Epithelial cell of proximal tubule (primary cell): ENCODE measurements around the gene ILRUN. TPM values are rescaled to one million over a fixed set of nuclear protein-coding genes. Genes with fewer than 3 reads are reported as not detected.
"Not testable (repeated sequence)": the region's sequence is repeated elsewhere in the genome, so short reads cannot be mapped to it uniquely, and the experiment has no call there.

Experiments used
- DNase-seq: peaks from one replicate; pipeline ENCODE4 v3.0.0-alpha.2; 2011; ENCODE audit warnings: low read depth
- H3K4me3 ChIP-seq: 2 replicates; pipeline ENCODE4 v1.5.1; 2011; ENCODE audit warnings: low read depth, mild to moderate bottlenecking, low read length
- total RNA-seq: library from RNA; depleted of rRNA; stranded (reverse); fragments of >200 nt; gene quantifications from 2 replicates; pipeline ENCODE4 v1.2.3, GENCODE V29; 2015
- TF ChIP-seq, protein P1 (sequence below): conservative IDR thresholded peaks from 2 replicates; pipeline ENCODE4 v1.5.1; 2012; ENCODE audit warnings: low read depth, mild to moderate bottlenecking, low read length

ILRUN gene
- total RNA-seq, 1 donor from 2014 or later: 22.0 TPM

DNA sequence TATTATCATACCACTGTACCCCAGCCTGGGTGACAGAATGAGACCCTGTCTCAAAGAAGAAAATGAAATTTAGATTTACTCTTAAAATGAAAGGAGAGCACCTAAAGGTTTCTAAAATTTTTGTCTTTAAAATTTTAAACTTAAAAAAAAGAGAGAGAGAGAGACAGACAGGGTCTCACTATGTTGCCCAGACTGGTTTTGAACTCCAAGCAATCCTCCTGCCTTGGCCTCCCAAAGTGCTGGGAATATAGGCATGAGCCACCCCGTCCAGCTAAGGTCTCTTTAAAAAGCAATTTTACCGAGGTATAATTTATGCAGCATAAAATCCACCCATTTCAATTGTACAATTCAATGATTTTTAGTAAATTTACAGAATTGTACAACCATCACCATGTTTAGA is 33.2 kb downstream of the ILRUN start:
- H3K4me3 ChIP-seq: no peak overlapping the region
- TF ChIP-seq, protein P1, sequence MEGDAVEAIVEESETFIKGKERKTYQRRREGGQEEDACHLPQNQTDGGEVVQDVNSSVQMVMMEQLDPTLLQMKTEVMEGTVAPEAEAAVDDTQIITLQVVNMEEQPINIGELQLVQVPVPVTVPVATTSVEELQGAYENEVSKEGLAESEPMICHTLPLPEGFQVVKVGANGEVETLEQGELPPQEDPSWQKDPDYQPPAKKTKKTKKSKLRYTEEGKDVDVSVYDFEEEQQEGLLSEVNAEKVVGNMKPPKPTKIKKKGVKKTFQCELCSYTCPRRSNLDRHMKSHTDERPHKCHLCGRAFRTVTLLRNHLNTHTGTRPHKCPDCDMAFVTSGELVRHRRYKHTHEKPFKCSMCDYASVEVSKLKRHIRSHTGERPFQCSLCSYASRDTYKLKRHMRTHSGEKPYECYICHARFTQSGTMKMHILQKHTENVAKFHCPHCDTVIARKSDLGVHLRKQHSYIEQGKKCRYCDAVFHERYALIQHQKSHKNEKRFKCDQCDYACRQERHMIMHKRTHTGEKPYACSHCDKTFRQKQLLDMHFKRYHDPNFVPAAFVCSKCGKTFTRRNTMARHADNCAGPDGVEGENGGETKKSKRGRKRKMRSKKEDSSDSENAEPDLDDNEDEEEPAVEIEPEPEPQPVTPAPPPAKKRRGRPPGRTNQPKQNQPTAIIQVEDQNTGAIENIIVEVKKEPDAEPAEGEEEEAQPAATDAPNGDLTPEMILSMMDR: no peak
- no peak for DNase-seq

DNA sequence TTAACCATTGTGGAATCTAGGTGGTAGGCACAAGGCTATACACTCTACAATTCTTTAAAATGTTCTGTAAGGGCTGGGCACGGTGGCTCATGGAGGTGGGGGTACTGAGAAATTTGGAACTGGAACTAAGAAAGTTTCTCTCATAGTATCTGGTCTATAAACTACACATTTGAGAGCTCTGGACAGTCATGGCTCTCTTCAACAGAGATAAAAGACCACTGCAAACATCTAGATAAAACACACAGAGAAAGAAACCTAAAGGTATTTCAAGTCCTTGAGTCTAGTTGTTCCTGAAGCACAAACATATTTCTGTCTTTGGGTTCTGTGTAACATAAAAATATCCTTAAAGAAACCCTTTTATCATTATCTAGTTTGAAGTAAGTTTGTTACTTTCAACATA is 35.2 kb downstream of the ILRUN start:
- H3K4me3 ChIP-seq: no peak overlapping the region
- TF ChIP-seq, protein P1: no peak
- no peak for DNase-seq

DNA sequence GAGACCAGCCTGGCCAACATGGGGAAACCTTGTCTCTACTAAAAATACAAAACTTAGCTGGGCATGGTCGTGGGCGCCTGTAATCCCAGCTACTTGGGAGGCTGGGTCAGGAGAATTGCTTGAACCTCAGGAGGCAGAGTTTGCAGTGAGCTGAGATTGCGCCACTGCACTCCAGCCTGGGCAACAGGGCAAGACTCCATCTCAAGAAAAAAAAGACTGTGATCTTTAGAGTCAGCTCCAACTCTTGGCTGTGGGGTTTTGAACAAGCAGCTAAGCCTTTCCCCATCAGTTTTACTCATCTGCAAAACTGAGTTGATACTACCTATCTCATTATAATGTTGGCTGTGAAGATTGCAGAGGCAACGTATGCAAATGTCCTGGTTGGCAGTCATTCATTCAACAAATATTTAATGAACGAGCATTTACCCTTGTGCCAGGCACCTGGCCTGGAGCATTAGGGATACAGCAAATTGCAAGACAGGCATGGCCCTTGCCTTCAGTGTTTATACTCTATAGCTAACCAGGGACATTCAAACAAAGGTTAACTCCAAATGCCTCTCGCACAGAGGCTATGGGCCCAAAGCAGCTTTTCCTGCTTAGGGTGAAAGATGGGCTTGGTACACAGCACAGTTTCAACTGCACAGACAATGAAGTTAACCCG is 37.8 kb downstream of the ILRUN start:
- DNase-seq: no peak
- TF ChIP-seq, protein P1: no peak
- no peak overlapping the region for H3K4me3 ChIP-seq

DNA sequence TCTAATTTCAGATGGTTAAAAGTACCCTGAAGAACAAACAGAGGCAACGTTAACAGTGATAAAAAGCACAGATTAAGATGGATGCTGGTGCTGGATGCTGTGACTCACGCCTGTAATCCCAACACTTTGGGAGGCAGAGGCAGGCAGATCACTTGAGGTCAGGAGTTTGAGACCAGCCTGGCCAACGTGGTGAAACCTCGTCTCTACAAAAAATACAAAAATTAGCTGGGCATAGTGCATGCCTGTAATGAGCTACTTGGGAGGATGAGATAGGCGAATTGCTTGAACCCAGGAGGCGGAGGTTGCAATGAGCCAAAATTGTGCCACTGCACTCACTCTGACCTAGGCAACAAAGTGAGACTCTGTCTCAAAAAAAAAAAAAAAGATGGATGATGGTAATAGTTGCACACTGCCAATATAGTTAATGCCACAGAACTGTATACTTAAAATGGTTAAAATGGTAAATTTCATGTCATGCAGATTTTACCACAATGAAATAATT is 38.5 kb downstream of the ILRUN start:
- not testable (repeated sequence) for H3K4me3 ChIP-seq, DNase-seq

DNA sequence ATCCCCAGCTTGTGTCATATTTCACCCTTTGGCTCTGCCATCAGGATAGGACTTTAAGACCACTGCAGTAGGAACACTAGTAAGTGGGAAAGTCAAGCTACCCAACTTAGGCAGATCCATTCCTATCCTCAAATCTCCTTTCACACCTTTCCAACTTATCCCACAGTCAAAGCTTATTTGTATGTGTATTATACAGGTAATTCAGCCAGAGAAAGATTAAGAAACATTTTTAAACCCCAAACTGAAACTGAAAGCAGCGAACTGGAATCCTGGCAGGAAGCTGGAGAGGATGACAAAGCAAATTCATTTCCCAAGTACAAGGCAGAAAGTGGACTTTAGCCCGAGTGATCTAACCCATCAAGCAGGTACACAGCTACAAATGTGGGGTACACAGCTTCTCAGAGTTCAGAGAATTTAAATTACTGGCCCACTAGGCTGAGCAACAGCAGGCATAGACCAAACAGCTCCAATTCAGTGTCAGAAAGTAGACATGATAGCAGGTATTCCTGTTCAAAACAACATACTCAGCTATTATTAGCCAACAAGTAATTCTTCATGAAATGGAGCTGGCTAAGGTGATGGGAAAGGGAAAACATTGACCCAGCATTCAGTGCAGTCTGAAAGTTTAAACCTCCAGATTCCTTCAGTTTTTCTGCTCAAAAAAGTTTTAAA is 39.1 kb downstream of the ILRUN start:
- DNase-seq: peak; percentile 91
- H3K4me3 ChIP-seq: peak overlapping the region; percentile 50
- TF ChIP-seq, protein P1: no peak

DNA sequence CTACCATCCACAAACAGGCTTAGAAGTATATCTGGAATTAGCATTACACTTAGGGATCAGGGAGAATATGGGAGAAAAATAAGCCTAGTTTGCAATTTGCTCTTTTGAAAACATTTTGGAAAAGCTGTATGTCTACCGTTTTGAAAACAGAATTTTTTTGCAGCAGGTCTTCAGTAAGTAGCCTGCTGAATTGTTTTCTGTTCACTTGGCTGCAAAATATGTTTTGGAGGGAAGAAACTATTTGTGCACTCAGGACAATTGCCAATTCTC is 39.6 kb downstream of the ILRUN start:
- DNase-seq: no peak
- H3K4me3 ChIP-seq: peak overlapping the region; percentile 50
- TF ChIP-seq, protein P1: no peak

DNA sequence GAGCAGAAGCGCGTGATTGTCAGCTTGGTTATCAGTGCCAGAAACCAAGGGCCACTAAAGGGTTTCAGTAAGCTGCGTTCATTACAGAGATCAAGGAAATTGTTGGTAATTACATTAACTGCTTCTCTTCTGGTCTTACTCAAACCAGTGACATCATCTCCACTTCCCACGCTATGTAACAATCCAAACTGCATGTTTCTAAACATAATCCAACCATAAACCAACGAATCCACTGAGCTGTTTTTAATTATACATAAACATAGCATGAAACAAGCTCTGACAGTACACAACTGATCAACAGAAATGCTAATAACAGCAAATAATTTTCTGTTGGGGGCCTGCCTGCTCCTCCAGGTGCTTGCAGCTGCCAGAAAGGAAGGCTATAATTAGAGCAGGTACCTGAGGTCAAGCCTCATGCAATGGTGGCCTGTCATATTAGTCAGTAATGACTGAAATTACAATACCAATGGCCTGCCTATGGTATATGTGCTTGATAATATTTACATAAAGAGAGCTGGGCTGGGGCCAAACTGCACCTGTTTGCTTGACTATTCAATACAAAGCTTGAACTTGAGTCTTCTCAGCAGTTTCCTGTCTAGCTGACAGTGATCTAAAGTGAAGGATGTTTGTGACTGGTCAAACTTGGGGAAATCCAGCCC is 40.1 kb downstream of the ILRUN start:
- no peak for DNase-seq
- peak overlapping the region; percentile 50 for H3K4me3 ChIP-seq
- TF ChIP-seq, protein P1: no peak

DNA sequence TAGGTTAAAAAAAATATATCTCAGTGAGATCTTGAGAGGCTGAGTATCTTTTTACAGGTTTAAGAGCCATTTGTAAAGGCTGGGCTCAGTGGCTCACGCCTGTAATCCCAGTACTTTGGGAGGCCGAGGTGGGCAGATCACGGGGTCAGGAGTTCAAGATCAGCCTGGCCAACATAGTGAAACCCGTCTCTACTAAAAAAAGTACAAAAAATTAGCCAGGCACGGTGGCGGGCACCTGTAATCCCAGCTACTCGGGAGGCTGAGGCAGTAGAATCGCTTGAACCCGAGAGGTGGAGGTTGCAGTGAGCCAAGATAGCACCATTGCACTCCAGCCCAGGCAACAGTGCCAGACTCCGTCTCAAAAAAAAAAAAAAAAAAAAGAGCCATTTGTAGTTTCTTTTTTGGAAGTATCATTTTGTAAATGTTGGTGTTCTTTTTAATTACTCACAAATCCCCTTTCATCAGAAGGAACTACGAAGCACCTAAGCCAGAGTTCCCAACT is 40.6 kb downstream of the ILRUN start:
- H3K4me3 ChIP-seq: peak overlapping the region; percentile 1

More for the DNA sequence above, 40.6 kb downstream of the ILRUN start:
- DNase-seq: not testable (repeated sequence)
